Mucosa of descending colon (tissue), 3 donors: ENCODE measurements around the gene IRAK2. TPM values are rescaled to one million over a fixed set of nuclear protein-coding genes. Genes with fewer than 3 reads are reported as not detected.
"Not testable (repeated sequence)": the region's sequence is repeated elsewhere in the genome, so short reads cannot be mapped to it uniquely, and the experiment has no call there.

Experiments used
- ATAC-seq: fragments of 200-7000 bp; cut with Tn5 transposase; one replicate; pipeline ENCODE4 v1.9.1; 2020; ENCODE audit warnings: mild to moderate bottlenecking, moderate library complexity
- DNase-seq, 3 donors: peaks; one replicate each; pipeline ENCODE4 v3.0.0-alpha.2; 2020
- H3K36me3 ChIP-seq: fragments of 200-600 bp; one replicate; pipeline ENCODE4 v1.8.0; 2021; ENCODE audit warnings: low read depth, mild to moderate bottlenecking
- H3K4me1 ChIP-seq: fragments of 200-600 bp; one replicate; pipeline ENCODE4 v1.8.0; 2021; ENCODE audit warnings: low read depth, mild to moderate bottlenecking
- H3K4me3 ChIP-seq: fragments of 200-600 bp; one replicate; pipeline ENCODE4 v1.8.0; 2021; ENCODE audit warnings: mild to moderate bottlenecking
- H3K9me3 ChIP-seq: fragments of 200-600 bp; one replicate; pipeline ENCODE4 v1.8.0; 2021; ENCODE audit warnings: mild to moderate bottlenecking
- intact Hi-C, 2 donors: fragments of 100-400 bp; cut with DNase I in 1 of 2; cut with micrococcal nuclease in 1 of 2; formaldehyde crosslinking; loops; one replicate each; pipeline versions ENCODE4 v1.11.0 to v1.11.1; 2022; cut with DNase I, micrococcal nuclease
- total RNA-seq, 3 donors: library from RNA; stranded (reverse); fragmentation: NEBNext Ultra II Directional in 2 of 3; extraction: Animal tissue kit (Norgen Biotek cat#: 25700) in 2 of 3; gene quantifications; one replicate each; pipeline versions ENCODE4 v1.2.1 to v1.2.4, GENCODE V29; 2021 to 2023
- TF ChIP-seq, protein P1 (sequence below): fragments of 200-600 bp; IDR thresholded peaks from one replicate; pipeline ENCODE4 v1.8.0; 2022; ENCODE audit warnings: antibody characterized with exemption, mild to moderate bottlenecking
- donor health status: DM: no; HTN: no; CAD: no; lungs with moderate emphysema.
- donor health status: DM: no; HTN: no; CAD: no.
- donor health status: DM: no; HTN: yes; CAD: no.

The IRAK2 gene
- total RNA-seq, 3 donors from 2014 or later: 1.1 to 3.2 (median 2.4) TPM

DNA sequence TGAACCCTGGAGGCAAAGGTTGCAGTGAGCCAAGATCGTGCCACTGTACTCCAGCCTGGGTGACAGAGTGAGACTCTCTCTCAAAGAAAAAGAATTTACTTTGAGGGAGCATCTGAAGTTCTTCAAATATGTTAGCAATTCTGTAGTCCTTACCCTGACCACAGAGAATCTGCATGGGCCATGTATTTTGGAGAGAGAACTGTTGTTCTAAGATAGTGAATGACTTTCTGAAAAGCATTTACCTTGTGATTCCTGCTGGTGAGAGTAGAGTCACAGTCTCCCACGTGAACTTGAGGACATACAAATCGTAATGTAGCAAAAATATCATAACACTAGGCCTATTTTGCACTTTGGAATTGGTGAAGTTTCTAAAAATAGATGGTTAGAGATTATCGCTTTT, 45.3 kb upstream of the IRAK2 start:
- intact Hi-C loops: no loop called here
- Histone ChIP-seq H3K4me1 (peaks cover 13% of the 10 kb centered on the region), H3K4me3 (no peak overlapping the region), H3K36me3 (no peaks in the 10 kb centered on the region), H3K9me3 (no peaks in the 10 kb centered on the region)
- ATAC-seq: no peak
- no peak for DNase-seq
- TF ChIP-seq, protein P1, sequence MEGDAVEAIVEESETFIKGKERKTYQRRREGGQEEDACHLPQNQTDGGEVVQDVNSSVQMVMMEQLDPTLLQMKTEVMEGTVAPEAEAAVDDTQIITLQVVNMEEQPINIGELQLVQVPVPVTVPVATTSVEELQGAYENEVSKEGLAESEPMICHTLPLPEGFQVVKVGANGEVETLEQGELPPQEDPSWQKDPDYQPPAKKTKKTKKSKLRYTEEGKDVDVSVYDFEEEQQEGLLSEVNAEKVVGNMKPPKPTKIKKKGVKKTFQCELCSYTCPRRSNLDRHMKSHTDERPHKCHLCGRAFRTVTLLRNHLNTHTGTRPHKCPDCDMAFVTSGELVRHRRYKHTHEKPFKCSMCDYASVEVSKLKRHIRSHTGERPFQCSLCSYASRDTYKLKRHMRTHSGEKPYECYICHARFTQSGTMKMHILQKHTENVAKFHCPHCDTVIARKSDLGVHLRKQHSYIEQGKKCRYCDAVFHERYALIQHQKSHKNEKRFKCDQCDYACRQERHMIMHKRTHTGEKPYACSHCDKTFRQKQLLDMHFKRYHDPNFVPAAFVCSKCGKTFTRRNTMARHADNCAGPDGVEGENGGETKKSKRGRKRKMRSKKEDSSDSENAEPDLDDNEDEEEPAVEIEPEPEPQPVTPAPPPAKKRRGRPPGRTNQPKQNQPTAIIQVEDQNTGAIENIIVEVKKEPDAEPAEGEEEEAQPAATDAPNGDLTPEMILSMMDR: no peak

DNA sequence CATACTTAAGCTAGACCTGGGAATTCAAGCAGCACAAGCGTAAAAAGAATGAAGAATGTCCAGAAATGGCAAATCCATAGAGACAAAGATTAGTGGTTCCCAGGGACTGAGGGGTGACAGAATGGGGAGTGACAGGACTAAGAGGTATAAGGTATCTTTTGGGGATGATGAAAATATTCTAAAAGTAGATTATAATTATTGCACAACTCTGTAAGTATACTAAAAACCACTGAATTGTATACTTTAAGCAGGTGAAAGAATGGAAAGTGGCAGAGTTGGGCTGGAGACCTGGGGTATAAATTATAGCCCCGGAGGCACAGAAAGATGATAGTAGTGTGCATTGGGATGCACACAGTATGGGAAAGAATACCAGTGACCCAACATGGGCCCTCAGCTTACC, 43.7 kb upstream of the IRAK2 start:
- no peak for ATAC-seq
- intact Hi-C loops: no loop called here
- TF ChIP-seq, protein P1: no peak

DNA sequence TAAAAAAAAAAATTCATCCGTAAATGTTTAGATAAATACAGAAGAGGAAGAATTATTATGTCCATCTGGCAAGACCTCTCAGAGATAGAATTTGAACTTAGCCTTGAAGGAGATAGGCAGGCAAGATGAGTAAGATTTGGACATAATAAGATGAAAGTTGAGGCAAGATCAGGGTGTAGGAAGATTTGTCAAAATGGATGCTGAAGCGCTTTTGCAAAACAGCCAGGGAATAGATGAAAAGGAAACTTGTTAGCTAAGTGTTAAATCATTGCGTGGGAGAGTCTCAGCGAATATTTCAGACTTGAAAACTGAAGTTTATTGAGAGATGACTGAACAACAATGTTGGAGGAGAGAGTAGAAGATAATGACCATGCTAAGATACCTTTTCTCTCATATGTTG, 42.0 kb upstream of the IRAK2 start:
- ATAC-seq: no peak
- no peak for DNase-seq
- TF ChIP-seq, protein P1: no peak
- Histone ChIP-seq H3K4me3 (no peak overlapping the region), H3K4me1 (no peaks in the 10 kb centered on the region), H3K9me3 (no peaks in the 10 kb centered on the region), H3K36me3 (no peaks in the 10 kb centered on the region)
- intact Hi-C loops: no loop called here

More for the DNA sequence above, 43.7 kb upstream of the IRAK2 start:
- peaks cover 13% of the 10 kb centered on the region for H3K4me1 ChIP-seq
- H3K4me3 ChIP-seq: no peak overlapping the region
- no peak for DNase-seq
- no peaks in the 10 kb centered on the region for H3K36me3 ChIP-seq
- no peaks in the 10 kb centered on the region for H3K9me3 ChIP-seq

DNA sequence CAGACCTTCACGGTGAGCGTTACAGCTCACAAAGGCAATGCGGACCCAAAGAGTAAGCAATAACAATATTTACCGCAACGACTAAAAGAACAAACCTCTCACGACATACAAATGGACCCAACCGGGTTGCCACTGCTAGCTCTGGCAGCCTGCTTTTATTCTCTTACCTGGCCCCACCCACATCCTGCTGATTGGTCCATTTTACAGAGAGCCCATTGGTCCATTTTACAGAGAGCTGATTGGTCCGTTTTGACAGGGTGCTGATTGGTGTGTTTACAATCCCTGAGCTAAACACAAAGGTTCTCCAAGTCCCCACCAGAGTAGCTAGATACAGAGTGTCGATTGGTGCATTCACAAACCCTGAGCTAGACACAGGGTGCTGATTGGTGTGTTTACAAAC, 28.8 kb upstream of the IRAK2 start:
- H3K9me3 ChIP-seq, H3K36me3 ChIP-seq, intact Hi-C loops: not testable (repeated sequence)

DNA sequence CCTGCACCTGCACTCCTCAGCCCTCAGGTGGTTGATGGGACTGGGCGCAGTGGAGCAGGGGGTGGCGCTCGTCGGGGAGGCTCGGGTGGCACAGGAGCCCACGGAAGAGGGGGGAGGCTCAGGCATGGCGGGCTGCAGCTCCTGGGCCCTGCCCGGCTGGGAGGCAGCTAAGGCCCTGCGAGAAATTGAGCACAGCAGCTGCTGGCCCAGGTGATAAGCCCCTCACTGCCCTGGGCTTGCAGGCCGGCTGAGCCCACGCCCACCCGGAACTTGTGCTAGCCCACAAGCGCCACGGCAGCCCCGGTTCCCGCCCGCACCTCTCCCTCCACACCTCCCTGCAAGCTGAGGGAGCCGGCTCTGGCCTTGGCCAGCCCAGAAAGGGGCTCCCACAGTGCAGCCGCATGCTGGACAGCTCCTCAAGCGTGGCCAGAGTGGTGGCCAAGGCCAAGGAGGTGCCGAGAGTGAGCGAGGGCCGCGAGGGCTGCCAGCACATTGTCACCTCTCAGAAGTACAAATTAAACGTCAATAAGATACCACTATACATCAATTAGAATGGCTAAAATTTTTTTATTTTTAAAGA, 28.2 kb upstream of the IRAK2 start:
- no peaks in the 10 kb centered on the region for H3K36me3 ChIP-seq
- H3K4me1 ChIP-seq: no peaks in the 10 kb centered on the region
- intact Hi-C loops: no loop called here
- ATAC-seq (no peak), DNase-seq (no peak)
- H3K9me3 ChIP-seq: no peaks in the 10 kb centered on the region
- TF ChIP-seq, protein P1: no peak
- no peak overlapping the region for H3K4me3 ChIP-seq

More for the DNA sequence above, 28.8 kb upstream of the IRAK2 start:
- H3K4me1 ChIP-seq, ATAC-seq, H3K4me3 ChIP-seq, DNase-seq: not testable (repeated sequence)

DNA sequence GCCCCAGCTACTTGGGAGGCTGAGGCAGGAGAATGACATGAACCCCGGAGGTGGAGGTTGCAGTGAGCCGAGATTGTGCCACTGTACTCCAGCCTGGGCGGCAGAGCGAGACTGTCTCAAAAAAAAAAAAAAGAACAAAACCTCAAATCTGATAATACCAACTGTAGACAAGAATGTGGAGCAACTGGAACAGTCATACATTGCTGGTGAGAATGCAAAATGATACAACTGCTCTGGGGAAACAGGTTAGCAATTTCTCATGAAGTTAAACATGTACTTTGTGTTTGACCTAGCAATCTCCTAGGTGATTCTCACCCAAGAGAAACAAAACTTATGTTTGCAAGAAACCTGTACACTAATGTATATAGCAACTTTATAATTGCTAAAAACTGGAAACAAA, 27.5 kb upstream of the IRAK2 start:
- DNase-seq: no peak
- Histone ChIP-seq H3K36me3 (no peaks in the 10 kb centered on the region), H3K9me3 (no peaks in the 10 kb centered on the region), H3K4me3 (no peak overlapping the region), H3K4me1 (no peaks in the 10 kb centered on the region)
- intact Hi-C loops: no loop called here
- no peak for ATAC-seq
- TF ChIP-seq, protein P1: no peak
